Measurements from ENCODE around the gene PAIP2B. TPM values are rescaled to one million over a fixed set of nuclear protein-coding genes. Genes with fewer than 3 reads are reported as not detected.

PAIP2B gene
- total RNA-seq, 1 experiment from 2014 or later, result 1.4 TPM

- intact Hi-C loops (cut with micrococcal nuclease; ENCODE audit: unreplicated experiment), result no loop called here
Measured at GRCh38 chr2:71173096-71173495, 53.8 kb downstream of the PAIP2B start.

GRCh38 chr2:71166812-71167211 is 60.1 kb downstream of the PAIP2B start:
- Histone ChIP-seq H3K9me3 (ENCODE audit: control insufficient read depth, insufficient read depth, low read depth, low read length) (no peaks in the 10 kb centered on the region), H3K4me1 (ENCODE audit: control insufficient read depth, insufficient read depth, low read length) (no peaks in the 10 kb centered on the region), H3K36me3 (ENCODE audit: control insufficient read depth, insufficient read depth, low read length) (no peaks in the 10 kb centered on the region), H3K27me3 (ENCODE audit: control insufficient read depth, insufficient read depth, low read length) (no peaks in the 10 kb centered on the region), H3K27ac (ENCODE audit: low read length) (no peak overlapping the region), H3K4me3 (ENCODE audit: low read depth in 2 of 2, low read length in 2 of 2) (no peak overlapping the region)
- DNase-seq (ENCODE audit: low read depth, low spot score) (no peak), ATAC-seq (no peak)
- no TSS peak for BruUV-seq (replicated peaks)
- intact Hi-C loops (cut with micrococcal nuclease; ENCODE audit: unreplicated experiment), result no loop called here
- in situ Hi-C loops (cut with HindIII; ENCODE audit: low pct_unique_long_range_greater_than_20kb, low sequenced_read_pairs), result no loop called here
- POLR2A ChIA-PET, result no interaction called here
- CTCF ChIA-PET, result no interaction called here
- no peak for TF ChIP-seq CTCF (IDR thresholded peaks at IDR 0.05)
- no peak for TF ChIP-seq REST (IDR thresholded peaks at IDR 0.05; ENCODE audit: insufficient read depth in 1 of 2, low read depth in 2 of 2, low read length in 1 of 2)
- TF ChIP-seq SIN3A (IDR thresholded peaks at IDR 0.05; ENCODE audit: borderline replicate concordance, insufficient read depth, low read depth, low read length), result no peak
- TF ChIP-seq POLR2AphosphoS5 (IDR thresholded peaks at IDR 0.05; ENCODE audit: low read depth, low read length), result no peak
- TF ChIP-seq TCF7L2 (IDR thresholded peaks at IDR 0.05; ENCODE audit: low read depth, low read length), result no peak

More at GRCh38 chr2:71173096-71173495, 53.8 kb downstream of the PAIP2B start:
- ATAC-seq, result no peak
- in situ Hi-C loops (cut with HindIII; ENCODE audit: low pct_unique_long_range_greater_than_20kb, low sequenced_read_pairs), result no loop called here
- Histone ChIP-seq H3K27me3 (ENCODE audit: control insufficient read depth, insufficient read depth, low read length) (no peaks in the 10 kb centered on the region), H3K9me3 (ENCODE audit: control insufficient read depth, insufficient read depth, low read depth, low read length) (no peaks in the 10 kb centered on the region), H3K27ac (ENCODE audit: low read length) (no peak overlapping the region), H3K4me3 (ENCODE audit: low read depth in 2 of 2, low read length in 2 of 2) (no peak overlapping the region), H3K36me3 (ENCODE audit: control insufficient read depth, insufficient read depth, low read length) (no peaks in the 10 kb centered on the region), H3K4me1 (ENCODE audit: control insufficient read depth, insufficient read depth, low read length) (no peaks in the 10 kb centered on the region)
- TF ChIP-seq TCF7L2 (IDR thresholded peaks at IDR 0.05; ENCODE audit: low read depth, low read length), result no peak
- no peak for TF ChIP-seq SIN3A (IDR thresholded peaks at IDR 0.05; ENCODE audit: borderline replicate concordance, insufficient read depth, low read depth, low read length)
- TF ChIP-seq CTCF (IDR thresholded peaks at IDR 0.05), result no peak
- no peak for TF ChIP-seq REST (IDR thresholded peaks at IDR 0.05; ENCODE audit: insufficient read depth in 1 of 2, low read depth in 2 of 2, low read length in 1 of 2)
- no peak for TF ChIP-seq POLR2AphosphoS5 (IDR thresholded peaks at IDR 0.05; ENCODE audit: low read depth, low read length)
- BruUV-seq (replicated peaks), result no TSS peak
- ChIA-PET CTCF (no interaction called here), POLR2A (no interaction called here)
- no peak for DNase-seq (ENCODE audit: low read depth, low spot score)

All from Panc1 (cell line).